ENCODE data around the gene HMGCL. TPM values are rescaled to one million over a fixed set of nuclear protein-coding genes. Genes with fewer than 3 reads are reported as not detected.
"Not testable (repeated sequence)": the region's sequence is repeated elsewhere in the genome, so short reads cannot be mapped to it uniquely, and the experiment has no call there.

Gene HMGCL
- 13.7 TPM for total RNA-seq

GRCh38 chr1:23825076-23825761 lies at the start of gene HMGCL:
HMGCL (minus strand) TSS chr1:23825429; CDS start chr1:23825415, 14 bp downstream.
- DNase-seq: peak; percentile 89

GRCh38 chr1:23872421-23872820 lies 47.2 kb upstream of the HMGCL start:
- DNase-seq: no peak

GRCh38 chr1:23869051-23869450 lies 43.8 kb upstream of the HMGCL start:
- no peak for DNase-seq

GRCh38 chr1:23868557-23869016 lies 43.4 kb upstream of the HMGCL start:
- DNase-seq: no peak

- peak; percentile 88 for DNase-seq
These were observed 42.8 kb upstream of the HMGCL start, which contains the start of gene FUCA1 for GRCh38 chr1:23867895-23868556. FUCA1 (minus strand) TSS chr1:23868290; CDS start chr1:23868286, 4 bp downstream.

GRCh38 chr1:23867542-23867894 lies 42.3 kb upstream of the HMGCL start:
- DNase-seq: no peak

GRCh38 chr1:23865543-23865930 lies 40.3 kb upstream of the HMGCL start:
- DNase-seq: no peak

- DNase-seq: no peak
These were observed 39.7 kb upstream of the HMGCL start for GRCh38 chr1:23864801-23865542.

GRCh38 chr1:23862640-23863039 lies 37.4 kb upstream of the HMGCL start:
- DNase-seq: no peak

GRCh38 chr1:23854568-23854967 lies 29.3 kb upstream of the HMGCL start:
- no peak for DNase-seq

GRCh38 chr1:23853124-23853523 lies 27.9 kb upstream of the HMGCL start:
- not testable (repeated sequence) for DNase-seq

- not testable (repeated sequence) for DNase-seq
These were observed 26.2 kb upstream of the HMGCL start for GRCh38 chr1:23851406-23851805.

GRCh38 chr1:23848673-23849616 lies 23.7 kb upstream of the HMGCL start:
- DNase-seq: no peak

- not testable (repeated sequence) for DNase-seq
These were observed 22.4 kb upstream of the HMGCL start for GRCh38 chr1:23847482-23848095.

GRCh38 chr1:23845163-23845562 lies 19.9 kb upstream of the HMGCL start:
- no peak for DNase-seq

GRCh38 chr1:23843644-23844043 lies 18.4 kb upstream of the HMGCL start:
- no peak for DNase-seq

GRCh38 chr1:23838401-23838866 lies 13.2 kb upstream of the HMGCL start:
- peak; percentile 7 for DNase-seq

- DNase-seq: no peak
These were observed 12.7 kb upstream of the HMGCL start for GRCh38 chr1:23837908-23838307.

- no peak for DNase-seq
These were observed 10.8 kb upstream of the HMGCL start for GRCh38 chr1:23836037-23836436.

GRCh38 chr1:23834156-23834555 lies 8.9 kb upstream of the HMGCL start:
- not testable (repeated sequence) for DNase-seq

- DNase-seq: no peak
These were observed 2.5 kb upstream of the HMGCL start for GRCh38 chr1:23827717-23828116.

All from occipital lobe (tissue), 2 donors.